ENCODE measurements around the gene RTCB. TPM values are rescaled to one million over a fixed set of nuclear protein-coding genes. Genes with fewer than 3 reads are reported as not detected.
A peak's percentile ranks its signal among the peaks of the same experiment; 100 is the strongest.
"Not testable (repeated sequence)": the region's sequence is repeated elsewhere in the genome, so short reads cannot be mapped to it uniquely, and the experiment has no call there.

The RTCB gene
- total RNA-seq, 2 donors from 2014 or later, result 52.3 to 92.2 TPM

- Mint-ChIP-seq H3K27me3 (no peaks in the 10 kb centered on the region), H3K4me3 (no peak overlapping the region), H3K27ac (no peak overlapping the region), H3K4me1 (no peaks in the 10 kb centered on the region), H3K9me3 (no peaks in the 10 kb centered on the region), H3K36me3 (ENCODE audit: low read depth) (no peaks in the 10 kb centered on the region)
- no peak for ATAC-seq (replicated peaks)
These were observed 47.8 kb downstream of the RTCB start for GRCh38 chr22:32364210-32364609.

DNA sequence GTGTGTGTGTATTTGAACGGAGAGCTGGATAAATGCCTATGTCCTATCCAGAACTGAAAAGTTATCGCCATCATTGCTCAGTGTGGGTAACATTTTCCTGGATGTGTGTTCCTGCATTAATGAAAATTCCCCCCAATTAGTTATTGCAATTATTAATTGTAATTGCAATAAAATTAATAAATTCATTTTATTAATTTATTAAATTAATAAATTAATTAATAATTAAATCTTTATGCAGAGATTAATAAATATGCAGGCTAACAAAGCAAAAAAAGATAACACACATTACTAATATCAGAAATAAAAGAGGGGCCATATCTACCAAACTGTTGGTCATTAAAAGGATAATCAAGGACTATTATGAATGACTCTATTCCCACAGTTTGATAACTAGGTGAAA lies 50.8 kb downstream of the RTCB start:
- Mint-ChIP-seq H3K9me3 (no peaks in the 10 kb centered on the region), H3K4me3 (no peak overlapping the region), H3K36me3 (ENCODE audit: low read depth) (no peaks in the 10 kb centered on the region), H3K27me3 (no peaks in the 10 kb centered on the region), H3K4me1 (no peaks in the 10 kb centered on the region), H3K27ac (no peak overlapping the region)
- no peak for ATAC-seq (replicated peaks)

- not testable (repeated sequence) for H3K4me3 Mint-ChIP-seq; H3K4me1 Mint-ChIP-seq; H3K27me3 Mint-ChIP-seq; H3K9me3 Mint-ChIP-seq; ATAC-seq (replicated peaks); H3K27ac Mint-ChIP-seq; H3K36me3 Mint-ChIP-seq (ENCODE audit: low read depth)
These were observed 52.0 kb downstream of the RTCB start for GRCh38 chr22:32360096-32360495.

GRCh38 chr22:32357567-32357966 lies 54.5 kb downstream of the RTCB start, which contains the start of gene RFPL3:
TSS of gene RFPL3 (plus strand) at chr22:32357867. CDS start at chr22:32358072, 205 bp downstream.
- not testable (repeated sequence) for H3K4me1 Mint-ChIP-seq; H3K27me3 Mint-ChIP-seq; H3K9me3 Mint-ChIP-seq; H3K4me3 Mint-ChIP-seq; H3K36me3 Mint-ChIP-seq (ENCODE audit: low read depth); H3K27ac Mint-ChIP-seq; ATAC-seq (replicated peaks)

DNA sequence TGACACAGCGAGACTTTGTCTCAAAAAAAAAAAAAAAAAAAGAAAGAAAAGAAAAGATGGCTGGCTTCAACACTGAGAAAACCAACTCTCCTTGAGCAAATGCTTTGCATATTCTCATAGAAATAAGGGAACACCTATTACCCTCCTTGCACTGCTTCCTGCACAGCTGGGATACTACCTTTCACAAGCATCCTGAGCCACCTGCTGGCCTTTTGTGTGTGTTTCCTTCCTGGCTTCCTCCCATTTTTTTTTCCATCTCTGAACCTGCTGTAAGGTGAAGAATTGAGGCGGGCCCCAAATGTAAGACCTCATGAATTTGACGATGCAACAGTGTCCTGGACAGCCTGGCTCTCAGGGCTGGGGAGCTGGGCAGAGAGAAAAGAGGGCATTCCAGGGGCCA lies 56.3 kb downstream of the RTCB start:
- ATAC-seq (replicated peaks), result no peak
- Mint-ChIP-seq H3K27me3 (no peaks in the 10 kb centered on the region), H3K4me3 (no peak overlapping the region), H3K4me1 (no peaks in the 10 kb centered on the region), H3K27ac (no peak overlapping the region), H3K36me3 (ENCODE audit: low read depth) (no peaks in the 10 kb centered on the region), H3K9me3 (peaks cover 4% of the 10 kb centered on the region)

DNA sequence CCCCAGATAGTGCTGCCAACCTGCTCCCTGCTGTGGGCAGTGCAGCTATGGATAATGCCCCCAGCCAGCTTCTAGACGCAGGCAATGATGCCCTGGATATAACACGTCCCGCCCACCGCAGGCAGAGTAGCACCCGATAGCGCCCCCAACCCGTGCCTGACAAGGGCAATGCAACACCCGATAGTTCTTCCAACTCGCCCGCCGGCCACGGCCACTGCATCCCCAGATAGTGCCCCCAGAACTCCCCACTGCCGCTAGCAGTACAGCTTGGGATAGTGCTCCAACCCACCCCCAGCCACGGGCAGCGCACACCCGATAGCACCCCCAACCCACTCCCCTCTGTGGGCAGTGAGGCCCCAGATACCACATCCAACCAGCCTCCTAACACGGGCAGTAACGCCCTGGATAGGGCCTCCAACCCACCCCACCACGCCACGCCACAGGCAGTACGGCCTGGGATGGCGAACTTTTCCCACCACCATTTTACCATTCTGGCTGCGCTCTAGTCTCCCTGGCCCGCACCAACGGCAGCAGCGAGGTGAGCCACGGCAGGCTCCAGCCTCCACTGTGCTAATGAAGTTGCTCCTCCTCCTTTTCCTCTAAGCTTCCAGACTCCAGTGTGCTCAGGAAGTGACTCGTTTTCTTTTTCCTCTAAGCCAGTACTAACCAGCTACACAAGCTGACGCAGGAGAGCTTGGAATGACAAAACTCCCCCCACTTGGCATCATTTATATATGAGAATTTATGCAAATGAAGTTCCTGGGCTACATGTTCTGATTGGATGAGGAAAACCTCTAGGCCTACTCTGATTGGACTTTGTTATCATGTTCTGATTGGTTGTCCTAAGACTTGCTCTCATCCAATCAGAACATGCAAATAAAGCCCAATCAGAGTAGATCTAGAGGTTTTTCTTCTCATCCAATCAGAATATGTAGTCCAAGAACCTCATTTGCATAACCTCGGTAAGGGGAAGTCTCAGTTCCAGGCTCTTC lies 57.4 kb downstream of the RTCB start:
- Mint-ChIP-seq H3K4me3 (no peak overlapping the region), H3K27me3 (no peaks in the 10 kb centered on the region), H3K4me1 (no peaks in the 10 kb centered on the region), H3K27ac (no peak overlapping the region), H3K9me3 (peaks cover 4% of the 10 kb centered on the region), H3K36me3 (ENCODE audit: low read depth) (no peaks in the 10 kb centered on the region)
- peak; percentile 76 for ATAC-seq (replicated peaks)

DNA sequence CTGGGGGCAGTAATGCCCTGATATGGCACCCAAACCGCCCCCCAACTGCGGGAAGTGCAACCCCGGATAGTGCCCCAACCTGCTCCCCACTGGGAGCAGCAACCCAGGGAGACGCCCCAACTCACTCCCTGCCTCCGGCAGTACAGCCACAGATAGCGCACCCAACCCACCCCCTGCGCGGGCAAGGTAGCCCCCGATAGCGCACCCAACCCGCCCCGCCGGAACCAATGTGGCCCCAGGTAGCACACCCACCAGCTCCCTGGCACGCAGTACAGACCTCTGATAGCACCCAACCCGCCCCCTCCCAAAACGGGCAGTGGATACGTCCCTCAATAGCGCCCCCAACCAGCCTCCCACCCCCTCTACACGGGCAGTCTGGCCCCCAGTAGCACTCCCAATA lies 58.2 kb downstream of the RTCB start:
- H3K27ac Mint-ChIP-seq, result no peak overlapping the region
- H3K27me3 Mint-ChIP-seq, result no peaks in the 10 kb centered on the region
- H3K36me3 Mint-ChIP-seq (ENCODE audit: low read depth), result no peaks in the 10 kb centered on the region
- peaks cover 4% of the 10 kb centered on the region for H3K9me3 Mint-ChIP-seq
- ATAC-seq (replicated peaks), result no peak
- H3K4me3 Mint-ChIP-seq, result no peak overlapping the region
- no peaks in the 10 kb centered on the region for H3K4me1 Mint-ChIP-seq

- Mint-ChIP-seq H3K4me3 (no peak overlapping the region), H3K9me3 (peaks cover 4% of the 10 kb centered on the region), H3K4me1 (no peaks in the 10 kb centered on the region), H3K36me3 (ENCODE audit: low read depth) (no peaks in the 10 kb centered on the region), H3K27ac (no peak overlapping the region), H3K27me3 (no peaks in the 10 kb centered on the region)
- no peak for ATAC-seq (replicated peaks)
These were observed 58.8 kb downstream of the RTCB start for GRCh38 chr22:32353292-32353691.

GRCh38 chr22:32352681-32353080 lies 59.4 kb downstream of the RTCB start:
- Mint-ChIP-seq H3K27me3 (no peaks in the 10 kb centered on the region), H3K4me3 (no peak overlapping the region), H3K9me3 (peaks cover 4% of the 10 kb centered on the region), H3K36me3 (ENCODE audit: low read depth) (no peaks in the 10 kb centered on the region), H3K27ac (no peak overlapping the region), H3K4me1 (no peaks in the 10 kb centered on the region)
- no peak for ATAC-seq (replicated peaks)

DNA sequence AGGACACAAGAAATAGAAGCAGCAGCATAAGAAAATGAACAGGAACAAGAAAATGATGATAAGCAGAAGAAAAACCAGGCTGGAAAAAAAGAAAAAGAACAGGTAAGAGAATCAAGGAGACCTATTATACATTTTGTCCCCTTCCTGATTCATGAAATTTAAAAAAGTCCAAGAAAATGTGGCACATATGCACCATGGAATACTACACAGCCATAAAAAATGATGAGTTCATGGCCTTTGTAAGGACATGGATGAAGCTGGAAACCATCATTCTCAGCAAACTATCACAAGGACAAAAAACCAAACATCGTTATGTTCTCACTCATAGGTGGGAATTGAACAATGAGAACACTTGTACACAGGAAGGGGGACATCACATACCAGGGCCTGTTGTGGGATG lies 60.2 kb downstream of the RTCB start:
- H3K4me3 Mint-ChIP-seq; ATAC-seq (replicated peaks); H3K4me1 Mint-ChIP-seq; H3K27ac Mint-ChIP-seq; H3K27me3 Mint-ChIP-seq; H3K9me3 Mint-ChIP-seq; H3K36me3 Mint-ChIP-seq (ENCODE audit: low read depth): not testable (repeated sequence)

GRCh38 chr22:32348031-32348611 lies 63.9 kb downstream of the RTCB start:
- H3K27ac Mint-ChIP-seq, result no peak overlapping the region
- no peak overlapping the region for H3K4me3 Mint-ChIP-seq
- no peaks in the 10 kb centered on the region for H3K4me1 Mint-ChIP-seq
- no peaks in the 10 kb centered on the region for H3K36me3 Mint-ChIP-seq (ENCODE audit: low read depth)
- no peaks in the 10 kb centered on the region for H3K9me3 Mint-ChIP-seq
- ATAC-seq (replicated peaks), result no peak
- peaks cover 10% of the 10 kb centered on the region for H3K27me3 Mint-ChIP-seq

GRCh38 chr22:32343941-32344340 lies 68.1 kb downstream of the RTCB start:
- no peaks in the 10 kb centered on the region for H3K4me1 Mint-ChIP-seq
- no peak for ATAC-seq (replicated peaks)

GRCh38 chr22:32342977-32343376 lies 69.1 kb downstream of the RTCB start:
- Mint-ChIP-seq H3K4me3 (no peak overlapping the region), H3K36me3 (ENCODE audit: low read depth) (no peaks in the 10 kb centered on the region), H3K27me3 (peaks cover 36% of the 10 kb centered on the region), H3K27ac (no peak overlapping the region), H3K4me1 (no peaks in the 10 kb centered on the region), H3K9me3 (no peaks in the 10 kb centered on the region)
- ATAC-seq (replicated peaks), result peak; percentile 29

More at GRCh38 chr22:32343941-32344340, 68.1 kb downstream of the RTCB start:
- H3K36me3 Mint-ChIP-seq (ENCODE audit: low read depth), result no peaks in the 10 kb centered on the region
- no peak overlapping the region for H3K27ac Mint-ChIP-seq
- no peaks in the 10 kb centered on the region for H3K9me3 Mint-ChIP-seq
- H3K27me3 Mint-ChIP-seq, result peaks cover 34% of the 10 kb centered on the region
- H3K4me3 Mint-ChIP-seq, result no peak overlapping the region

DNA sequence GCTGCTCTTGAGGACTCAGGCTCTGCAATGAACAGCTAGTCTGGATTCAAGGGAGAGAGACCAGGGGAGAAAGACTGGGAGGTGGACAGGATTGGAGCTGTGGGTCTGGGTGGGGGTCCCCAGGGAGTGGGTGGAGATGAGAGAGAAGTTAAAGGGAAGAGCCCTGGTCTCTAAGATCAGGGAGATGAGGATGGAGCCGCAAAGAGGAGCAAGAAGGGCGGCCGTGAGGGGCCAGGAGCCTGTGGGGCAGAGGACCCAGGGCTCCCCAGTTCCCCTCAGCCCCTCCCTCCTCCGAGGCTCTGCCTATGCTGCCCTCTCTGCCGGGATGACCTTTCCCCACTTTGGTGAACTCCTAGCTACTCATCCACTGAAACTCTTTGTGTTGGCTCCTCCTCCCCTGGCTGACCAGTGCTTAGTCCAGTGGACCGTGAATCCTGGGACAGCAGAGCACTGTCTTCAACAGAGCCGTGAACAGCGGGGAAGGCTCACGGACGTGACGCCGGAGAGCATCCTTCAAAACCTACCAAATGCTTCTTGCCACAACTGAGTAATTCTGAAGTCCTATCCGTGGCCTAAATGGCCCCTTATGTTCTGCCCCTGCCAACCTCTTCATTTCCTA lies 70.8 kb downstream of the RTCB start:
- no peaks in the 10 kb centered on the region for H3K4me1 Mint-ChIP-seq
- H3K27me3 Mint-ChIP-seq, result peaks cover 41% of the 10 kb centered on the region
- ATAC-seq (replicated peaks), result no peak
- H3K9me3 Mint-ChIP-seq, result no peaks in the 10 kb centered on the region
- no peaks in the 10 kb centered on the region for H3K36me3 Mint-ChIP-seq (ENCODE audit: low read depth)
- H3K4me3 Mint-ChIP-seq, result no peak overlapping the region
- no peak overlapping the region for H3K27ac Mint-ChIP-seq

DNA sequence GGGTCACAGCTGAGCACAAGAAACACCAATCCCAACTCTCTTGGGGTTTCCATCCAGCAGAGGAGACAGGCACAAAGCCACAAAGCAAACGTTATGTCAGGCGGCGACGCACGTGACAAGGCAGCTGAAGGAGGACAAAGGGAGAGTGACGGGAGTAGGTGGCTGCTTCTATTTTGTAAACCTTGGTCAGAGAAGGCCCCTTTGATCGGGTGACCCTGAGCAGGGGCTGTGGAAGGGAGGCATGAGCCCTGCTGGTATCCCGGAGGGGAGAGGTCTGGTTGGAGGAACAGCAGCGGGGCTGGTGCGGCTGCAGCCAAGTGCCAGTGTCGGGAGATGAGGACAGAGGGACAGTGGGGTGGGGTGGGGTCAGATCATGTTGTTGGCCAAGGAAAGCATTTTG lies 71.6 kb downstream of the RTCB start:
- Mint-ChIP-seq H3K9me3 (no peaks in the 10 kb centered on the region), H3K27ac (no peak overlapping the region), H3K27me3 (peaks cover 41% of the 10 kb centered on the region), H3K4me1 (no peaks in the 10 kb centered on the region), H3K36me3 (ENCODE audit: low read depth) (no peaks in the 10 kb centered on the region), H3K4me3 (no peak overlapping the region)
- no peak for ATAC-seq (replicated peaks)

Measured in activated T-helper 17 cell treated with anti-CD3 and anti-CD28 coated beads, Interleukin-2, amount 50 U/mL, for 72 hours (primary cell).